Activated T-cell treated with anti-CD3 and anti-CD28 coated beads for 48 hours (primary cell): ENCODE data around the gene FASLG.

Experiments used
- DNase-seq: peaks from one replicate; pipeline ENCODE4 v3.0.0-alpha.2; 2020; ENCODE audit warnings: low read depth

Gene FASLG

DNA sequence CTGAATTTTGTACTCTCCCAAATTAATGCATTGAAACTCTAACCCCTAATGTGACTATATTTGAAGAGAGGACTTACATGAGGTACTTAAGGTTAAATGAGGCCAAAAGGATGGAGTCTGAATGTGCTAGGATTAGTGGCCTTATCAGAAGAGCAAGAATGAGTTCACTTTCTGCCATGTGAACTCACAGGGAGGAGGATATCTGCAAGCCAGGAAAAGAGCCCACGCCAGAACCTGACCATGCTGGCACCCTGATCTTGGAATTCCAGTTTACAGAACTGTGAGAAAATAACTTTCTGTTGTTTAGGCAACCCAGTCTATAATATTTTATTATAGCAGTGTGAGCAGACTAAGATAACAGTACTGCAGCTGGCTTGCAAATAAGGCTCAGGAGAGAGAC is 12.2 kb upstream of the FASLG start:
- DNase-seq: no peak

DNA sequence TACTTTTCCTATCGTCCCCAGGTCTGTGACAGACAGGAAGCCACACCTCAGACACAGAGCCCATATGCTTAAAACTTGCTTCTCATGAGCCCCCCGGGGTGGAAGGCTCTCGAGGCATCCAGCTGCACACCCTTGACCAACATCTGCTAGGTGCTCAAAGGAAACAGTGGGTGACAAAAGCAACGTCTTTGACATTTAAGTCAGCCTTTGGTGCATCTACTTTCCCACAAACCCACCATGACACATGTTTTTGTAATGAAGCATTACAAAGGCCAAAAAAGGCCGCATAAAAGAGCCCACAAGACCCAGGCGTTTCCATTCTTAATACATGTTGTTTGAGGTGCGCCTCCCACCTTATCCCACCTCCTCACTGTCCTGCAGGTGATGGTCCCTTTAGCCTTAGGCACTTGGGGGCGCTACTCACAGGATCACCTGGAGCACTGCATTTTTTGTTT is 11.8 kb upstream of the FASLG start:
- DNase-seq: no peak

DNA sequence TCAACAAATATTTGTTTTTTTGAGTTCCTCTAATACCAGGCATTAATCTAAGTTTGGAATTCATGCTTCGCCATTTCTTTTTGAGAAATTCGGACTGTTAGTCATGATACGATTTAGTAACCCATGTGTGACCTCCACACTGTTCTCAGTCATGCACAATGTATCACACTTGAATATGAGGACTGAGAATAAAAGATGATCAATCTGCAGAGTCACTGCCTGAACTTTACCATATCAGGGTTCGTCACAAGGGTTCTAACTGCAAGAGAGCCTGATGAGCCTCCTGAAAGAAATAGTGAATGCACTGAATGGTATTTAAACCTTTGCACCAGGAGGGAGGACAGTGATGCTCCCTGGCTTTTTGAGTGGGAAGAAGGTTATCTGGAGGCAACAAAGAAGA is 10.9 kb upstream of the FASLG start:
- no peak for DNase-seq

DNA sequence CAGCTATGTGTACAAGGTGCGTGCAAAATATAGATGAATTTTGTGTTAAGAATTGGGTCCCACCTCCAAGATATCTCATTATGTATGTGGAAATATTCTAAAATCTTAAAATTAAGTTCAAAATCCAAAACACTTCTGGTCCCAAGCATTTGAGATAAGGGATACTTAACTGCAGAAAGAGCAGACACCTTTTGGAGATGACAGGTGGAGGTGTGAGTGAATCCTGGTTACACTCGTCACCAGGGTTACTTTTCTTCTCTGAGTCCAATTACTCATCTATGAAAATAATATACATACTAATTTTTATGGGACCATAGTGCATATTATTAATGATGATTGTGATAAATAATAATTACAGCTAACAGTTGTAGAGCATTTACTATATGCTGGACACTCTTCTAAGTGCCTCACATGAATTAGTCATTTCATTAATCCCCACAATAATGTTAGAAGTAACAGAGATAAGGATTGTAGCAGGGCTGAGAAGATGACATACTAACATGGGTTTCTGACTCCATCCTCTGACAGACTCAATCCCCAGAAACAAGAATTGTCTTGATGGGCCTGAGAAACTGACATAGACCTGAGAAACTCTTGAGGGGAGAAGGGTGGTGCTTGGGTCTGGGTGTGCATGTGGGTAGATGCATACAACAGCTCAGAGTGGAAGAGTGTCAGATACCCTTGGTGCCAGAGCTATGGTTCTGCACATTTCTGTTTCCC is 8.3 kb upstream of the FASLG start:
- DNase-seq: no peak

DNA sequence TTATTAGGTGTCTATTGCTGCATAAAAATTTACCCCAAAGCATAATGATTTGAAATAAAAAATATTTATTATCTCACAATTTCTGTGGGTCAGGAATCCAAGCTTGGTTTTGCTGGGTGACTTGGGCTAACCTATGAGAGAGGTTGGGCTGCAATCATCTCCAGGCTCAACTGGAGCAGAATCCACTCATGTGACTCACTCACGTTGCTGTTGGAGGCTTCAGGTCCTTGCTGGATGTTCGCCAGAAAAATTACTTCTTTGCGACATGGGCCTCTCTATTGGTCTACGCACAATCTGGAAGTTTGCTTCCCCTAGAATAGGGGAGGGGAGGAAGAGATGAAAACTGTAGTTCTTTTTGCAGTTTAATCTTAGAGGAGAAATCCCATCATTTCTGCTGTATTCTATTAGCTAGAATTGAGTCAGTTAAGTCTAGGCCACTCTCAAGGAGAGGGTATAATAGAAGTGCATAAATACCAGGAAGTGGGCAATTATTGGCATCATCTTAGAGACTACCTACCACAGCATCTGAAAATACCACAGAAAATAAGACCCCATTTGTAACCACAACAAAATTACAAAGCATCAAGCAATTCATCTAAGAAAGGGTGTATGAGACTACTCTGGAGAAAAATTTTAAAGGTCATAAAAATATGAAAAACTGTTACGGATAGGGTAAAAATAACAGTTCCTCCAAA is 5.7 kb upstream of the FASLG start:
- no peak for DNase-seq

DNA sequence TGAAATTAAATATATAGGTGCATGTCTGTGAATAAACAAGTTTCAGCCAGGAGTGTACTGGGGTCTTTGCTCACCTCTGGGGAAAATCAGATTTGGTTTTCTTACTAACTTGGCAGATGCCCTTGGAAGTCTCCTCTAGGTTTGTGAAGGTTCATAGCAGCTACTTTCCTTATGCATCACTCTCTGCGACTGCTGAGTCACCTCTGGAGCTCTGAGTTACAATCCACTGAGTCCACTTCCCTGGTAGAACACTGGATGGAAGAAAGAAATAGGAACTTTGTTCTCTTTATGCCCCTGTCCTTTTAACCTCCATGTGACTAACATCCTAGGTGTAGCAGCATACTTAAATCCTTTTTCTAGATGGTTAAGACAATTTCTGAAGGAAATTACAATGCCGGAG is 4.4 kb upstream of the FASLG start:
- no peak for DNase-seq

DNA sequence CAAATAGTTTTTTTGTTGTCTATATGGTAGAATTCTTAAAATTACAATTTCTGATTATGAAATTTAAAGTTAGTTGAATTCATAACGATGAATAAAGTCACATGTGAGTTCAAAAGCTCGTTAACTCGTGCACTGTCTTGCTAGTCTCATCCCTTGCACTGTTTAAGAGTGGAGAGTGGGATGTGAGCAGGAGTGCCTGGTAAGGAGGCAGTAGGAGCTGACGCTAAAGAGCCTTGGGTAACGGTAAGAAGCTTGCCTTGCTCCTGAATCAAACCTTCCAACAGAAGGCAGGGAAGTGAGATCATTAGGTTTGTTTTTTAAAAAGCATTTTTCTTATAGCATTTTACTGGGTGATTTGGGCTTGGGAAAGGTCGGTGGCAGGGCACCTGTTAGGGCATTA is 2.3 kb upstream of the FASLG start:
- DNase-seq: no peak

DNA sequence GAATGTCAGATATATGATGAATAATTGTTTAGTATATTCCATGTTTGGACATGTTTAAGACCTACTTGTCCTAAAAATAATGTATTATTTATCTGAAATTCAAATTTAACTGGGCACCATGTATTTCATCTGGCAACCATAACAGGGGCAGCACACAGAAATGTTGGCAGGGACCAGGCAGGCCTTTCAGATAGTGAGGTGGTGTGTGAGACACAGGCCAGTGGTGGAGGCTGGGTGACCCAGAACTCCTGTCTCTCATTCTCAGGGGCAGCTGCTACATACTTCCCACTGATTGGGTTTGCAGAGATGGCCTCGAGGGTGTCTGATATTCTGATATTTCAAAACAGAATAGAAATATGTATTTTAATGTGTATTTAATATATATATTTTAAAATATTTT is 1.3 kb upstream of the FASLG start:
- no peak for DNase-seq

DNA sequence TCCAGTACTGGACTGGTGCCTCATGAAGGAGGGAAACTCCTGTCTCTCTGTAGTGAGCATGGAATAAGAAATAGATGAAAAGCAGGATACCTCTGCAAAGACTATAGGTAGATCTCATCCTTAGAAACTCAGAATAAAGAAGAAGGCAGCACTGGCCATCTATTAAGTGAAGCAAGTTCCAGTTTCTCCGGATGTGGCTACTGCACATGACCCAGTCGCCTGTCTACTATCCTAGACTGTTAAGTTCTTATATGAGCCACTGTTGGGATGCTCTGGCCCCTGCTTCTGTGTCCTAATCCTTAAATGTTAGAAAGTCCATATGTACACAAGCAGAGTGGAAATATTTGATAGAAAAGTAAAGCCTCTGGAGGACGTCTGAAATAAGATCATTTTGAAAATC is 2.2 kb downstream of the FASLG start:
- DNase-seq: no peak

DNA sequence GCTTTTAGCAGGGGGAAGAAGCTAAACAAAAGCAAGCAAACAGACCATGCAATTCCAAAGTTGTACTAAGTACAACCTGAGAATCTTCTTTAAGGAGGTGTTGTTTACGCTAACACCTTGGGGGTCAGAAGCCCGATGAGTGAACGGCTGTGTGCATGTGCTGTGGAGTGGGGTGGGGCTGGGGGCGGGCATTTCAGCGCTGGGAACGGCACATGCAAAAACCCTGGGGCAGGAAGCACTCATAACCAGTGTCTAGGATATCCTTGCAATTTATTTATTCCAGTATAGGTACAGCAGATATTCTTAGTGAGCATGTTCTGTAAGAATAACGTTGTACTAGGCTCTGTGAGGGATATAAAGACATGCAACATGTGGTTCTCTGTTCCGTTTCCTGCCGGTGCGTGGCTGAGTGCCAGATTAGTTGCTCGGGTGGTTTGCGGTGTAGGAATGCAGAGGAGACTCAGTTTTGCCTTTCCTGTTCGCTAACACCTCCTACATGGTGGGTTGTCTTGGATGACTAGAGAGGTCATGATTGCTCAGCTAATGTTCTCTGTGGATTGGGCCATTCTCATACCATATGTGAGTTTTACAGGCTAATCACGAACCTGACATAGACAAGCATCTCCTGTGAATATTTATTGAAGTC is 3.7 kb downstream of the FASLG start:
- peak; percentile 85 for DNase-seq

DNA sequence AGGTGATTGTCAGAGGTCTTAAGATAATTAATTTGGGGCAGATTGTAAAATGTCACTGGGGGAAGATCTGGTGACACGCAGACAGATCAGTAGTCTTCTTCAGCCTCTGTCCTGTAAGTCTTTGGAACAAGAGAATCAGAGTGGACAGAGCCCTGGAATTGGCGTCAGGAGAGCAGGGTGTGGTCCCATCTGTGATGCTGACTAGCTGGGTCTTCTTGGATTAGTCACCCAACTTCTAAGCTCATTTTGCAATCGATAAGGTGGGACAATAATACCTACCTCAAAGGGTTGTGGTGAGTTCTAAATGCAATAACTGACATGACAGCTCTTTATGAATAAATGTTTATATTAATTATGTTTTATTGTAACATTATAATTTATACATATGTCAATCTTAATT is 4.8 kb downstream of the FASLG start:
- DNase-seq: no peak

DNA sequence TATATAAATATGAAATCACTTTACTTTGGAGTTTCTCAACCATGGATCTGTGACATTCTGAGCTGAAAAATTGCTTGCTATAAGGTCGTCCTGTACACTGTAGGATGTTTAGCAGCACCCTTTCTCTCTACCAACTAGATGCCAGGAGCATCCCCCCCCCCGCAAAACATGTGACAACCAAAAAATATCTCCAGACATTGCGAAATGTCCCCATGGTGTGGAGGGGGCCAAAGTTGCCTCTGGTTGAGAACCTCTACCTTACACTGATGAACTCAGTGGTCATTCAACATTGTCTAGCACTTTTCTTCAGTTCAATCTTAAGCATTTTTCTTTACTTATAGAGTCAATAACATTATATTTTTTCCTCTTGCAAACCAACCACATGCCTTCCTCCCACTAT is 9.2 kb downstream of the FASLG start:
- DNase-seq: no peak

DNA sequence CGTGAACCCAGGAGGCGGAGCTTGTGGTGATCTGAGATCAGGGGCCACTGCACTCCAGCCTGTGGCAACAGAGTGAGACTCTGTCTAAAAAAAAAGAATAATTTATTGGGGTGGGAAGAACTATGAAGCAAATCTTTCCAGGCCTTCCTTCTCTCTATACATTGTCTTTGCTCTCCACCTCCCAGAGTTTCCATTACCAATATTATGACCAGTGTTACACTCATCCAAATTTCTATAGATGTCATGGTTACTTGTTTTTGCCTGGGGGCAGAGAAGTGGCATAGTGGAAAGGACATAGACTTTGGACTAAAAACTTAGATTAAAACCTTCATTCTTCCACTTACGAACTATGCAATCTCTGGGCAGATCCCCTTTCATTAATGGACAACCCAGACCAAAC is 10.1 kb downstream of the FASLG start:
- no peak for DNase-seq

DNA sequence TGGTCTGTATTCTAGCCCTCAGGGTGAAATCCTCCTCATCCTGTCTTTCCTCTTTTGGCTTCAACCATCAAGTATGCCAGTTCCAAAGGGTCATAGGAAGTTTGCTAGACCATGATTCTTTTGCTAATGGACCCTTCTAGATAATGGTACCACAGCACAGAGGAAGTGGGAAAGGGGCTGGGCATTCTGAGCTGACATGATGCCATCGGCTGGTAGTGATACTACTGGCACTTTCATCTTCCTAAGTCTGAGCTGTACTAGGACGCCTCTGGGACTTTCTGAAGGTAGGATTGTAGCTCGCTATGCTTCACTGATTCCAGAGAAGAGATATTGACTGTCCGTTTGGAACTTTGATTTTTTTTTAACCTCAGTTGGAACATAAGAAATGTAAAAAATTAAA is 11.4 kb downstream of the FASLG start:
- peak; percentile 39 for DNase-seq

DNA sequence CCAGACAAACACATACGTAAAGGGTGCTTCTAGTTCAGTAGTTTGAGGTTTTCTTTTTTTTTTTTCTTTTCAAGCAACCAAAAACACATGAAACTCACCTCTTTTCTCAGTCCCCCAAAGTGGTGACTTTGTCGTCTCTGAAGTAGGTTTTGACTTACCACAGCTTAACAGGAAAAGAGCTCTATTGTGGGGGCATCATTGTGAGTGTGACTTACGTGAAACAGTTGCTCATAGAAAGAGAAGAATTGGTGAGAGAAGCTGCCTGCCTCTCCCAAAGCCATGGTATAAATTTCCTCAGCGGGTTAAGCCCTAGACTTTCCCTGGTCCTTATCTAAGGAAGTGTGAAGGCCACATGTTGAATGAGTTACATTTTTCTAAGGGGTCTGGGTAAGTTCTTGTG is 11.9 kb downstream of the FASLG start:
- DNase-seq: no peak

DNA sequence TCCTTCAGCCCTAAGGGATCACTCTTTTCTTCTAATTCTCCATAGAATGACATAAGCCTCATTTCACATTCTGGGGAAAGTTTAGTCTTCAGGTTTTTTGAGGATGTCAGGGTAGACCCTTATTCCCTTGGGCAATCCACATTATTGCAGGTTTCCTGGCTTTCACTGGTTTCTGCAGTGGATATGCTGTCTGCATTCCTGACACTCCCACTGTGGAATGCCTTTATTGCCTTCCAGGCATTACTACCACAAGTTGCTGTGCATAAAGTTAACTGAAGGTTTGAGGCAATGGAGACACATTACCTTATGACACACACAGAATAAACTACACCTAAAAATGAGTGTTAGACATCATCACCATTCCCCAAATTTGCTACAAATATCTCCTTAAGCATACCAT is 12.7 kb downstream of the FASLG start:
- DNase-seq: no peak

DNA sequence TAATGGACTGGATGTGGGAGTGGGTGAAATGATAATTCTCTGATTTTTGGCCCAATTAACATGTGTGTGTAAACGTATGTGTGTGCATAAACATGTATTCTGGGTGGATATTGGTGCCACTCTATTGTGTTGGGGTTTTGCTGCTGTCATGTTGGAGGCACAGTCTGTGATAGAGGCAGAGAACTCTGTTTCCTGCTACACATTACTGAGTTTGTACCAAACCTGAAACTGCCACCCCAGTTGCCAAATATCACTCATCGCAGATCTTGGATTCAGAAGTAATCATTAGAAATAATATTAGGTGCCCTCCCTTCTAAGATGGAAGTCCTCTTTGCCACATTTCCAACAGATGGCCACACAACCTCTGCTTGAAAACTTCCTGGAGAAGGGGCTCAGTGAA is 13.8 kb downstream of the FASLG start:
- no peak for DNase-seq

DNA sequence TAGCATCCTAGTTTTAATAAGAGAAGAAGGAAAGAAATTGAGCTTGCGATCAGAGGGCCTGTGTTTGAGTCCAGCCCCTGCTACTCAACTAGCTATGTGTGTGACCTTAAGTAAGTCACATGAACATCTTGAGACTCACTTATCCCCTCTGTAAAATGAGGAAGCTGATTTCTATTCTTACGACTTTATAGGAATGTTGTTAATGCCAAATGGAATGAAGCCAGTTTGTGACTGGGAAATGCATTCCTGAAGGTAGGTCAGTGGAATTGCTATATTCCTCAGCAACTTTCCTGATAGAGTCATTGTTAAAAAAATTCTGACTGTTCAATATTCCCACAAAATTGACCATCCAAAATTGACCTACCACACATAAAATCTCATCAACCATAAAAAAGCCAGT is 14.9 kb downstream of the FASLG start:
- no peak for DNase-seq

DNA sequence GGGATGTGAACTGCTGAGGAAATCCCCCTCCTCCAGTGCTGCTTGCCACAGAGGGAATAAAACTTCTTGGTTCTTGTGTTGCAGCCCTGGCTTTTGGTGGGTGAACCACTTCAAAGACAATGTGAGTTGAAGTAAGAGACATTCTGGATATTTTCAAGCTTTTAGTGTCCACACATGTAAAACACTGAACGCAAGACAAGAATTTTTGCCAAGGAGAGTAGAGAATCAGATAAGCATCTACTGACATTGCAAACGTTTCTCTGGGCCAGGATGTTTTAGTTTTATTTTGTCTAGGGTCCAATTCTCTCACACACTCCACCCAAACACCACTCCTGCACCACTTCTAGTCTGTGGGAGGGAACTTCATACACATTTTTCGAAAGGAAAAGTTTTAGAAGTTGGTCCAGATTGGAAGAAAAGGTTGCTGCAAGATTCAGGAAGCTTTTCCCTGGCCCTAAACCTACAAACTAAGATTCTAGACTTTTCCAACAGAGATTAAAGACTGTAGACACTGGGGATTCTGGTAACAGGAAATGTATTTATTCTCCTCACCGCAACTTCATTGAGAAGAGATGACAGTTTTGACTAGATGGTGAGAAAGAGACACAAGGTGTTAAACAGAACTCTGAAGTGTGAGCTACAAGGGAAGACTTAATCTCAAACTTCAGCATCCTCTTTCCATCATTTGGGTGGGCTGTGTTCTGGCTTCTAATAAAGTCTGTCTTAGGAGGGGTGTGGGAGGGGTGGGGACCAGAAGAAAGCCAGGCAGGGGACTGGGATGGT is 16.1 kb downstream of the FASLG start:
- DNase-seq: no peak

DNA sequence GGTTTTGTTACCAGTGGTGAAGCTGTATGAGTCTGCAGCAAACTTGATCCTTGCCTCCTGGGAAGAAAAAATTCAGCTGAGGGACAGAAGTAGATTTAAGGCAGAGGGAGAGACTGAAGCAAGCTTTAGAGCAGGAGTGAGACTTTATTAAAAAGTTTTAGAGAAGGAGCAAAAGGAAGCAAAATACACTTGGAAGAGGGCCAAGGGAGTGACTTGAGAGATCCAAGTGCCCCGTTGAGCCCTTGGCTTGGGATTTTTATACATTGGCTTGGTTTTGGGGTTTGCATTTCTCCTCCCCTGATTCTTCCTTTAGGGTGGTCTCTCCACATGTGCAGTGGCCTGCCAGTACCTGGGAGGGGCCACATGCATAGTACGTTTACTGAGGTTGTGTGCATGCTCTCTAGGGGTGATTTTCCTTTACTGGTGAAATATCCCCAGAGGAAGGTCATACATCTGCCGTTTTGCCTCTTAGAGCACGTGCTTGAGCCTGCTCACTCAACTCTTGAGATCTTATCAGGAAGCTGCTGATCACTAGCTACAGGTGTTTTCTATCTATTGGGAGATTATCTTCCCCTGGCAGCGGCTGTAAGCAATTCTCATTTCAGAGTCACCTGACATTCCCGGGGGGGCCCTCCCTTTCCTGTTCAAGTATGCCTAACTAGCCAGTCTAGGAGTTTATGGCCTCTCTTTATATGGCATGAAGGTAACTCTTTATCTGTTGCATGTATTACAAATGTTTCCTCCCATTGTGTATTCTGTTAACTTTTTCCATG is 20.3 kb downstream of the FASLG start:
- no peak for DNase-seq

DNA sequence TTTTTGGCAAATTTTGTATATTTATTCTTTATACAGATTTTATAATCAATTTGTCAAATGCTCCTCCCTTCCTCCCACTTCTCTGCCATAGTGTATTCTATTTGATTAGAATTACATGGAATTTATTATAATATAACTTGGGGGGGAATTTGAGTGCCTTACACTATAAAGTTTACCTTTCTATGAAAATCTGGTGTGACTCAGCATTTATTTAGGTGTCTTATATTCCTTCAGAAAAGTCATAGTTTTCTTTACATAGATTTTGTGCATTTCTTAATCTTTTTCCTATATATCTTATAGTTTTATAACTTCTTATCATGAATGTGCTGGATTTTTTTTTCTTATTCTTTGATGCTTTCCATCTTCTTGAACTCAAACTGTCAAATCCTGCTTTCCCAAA is 21.3 kb downstream of the FASLG start:
- DNase-seq: no peak

DNA sequence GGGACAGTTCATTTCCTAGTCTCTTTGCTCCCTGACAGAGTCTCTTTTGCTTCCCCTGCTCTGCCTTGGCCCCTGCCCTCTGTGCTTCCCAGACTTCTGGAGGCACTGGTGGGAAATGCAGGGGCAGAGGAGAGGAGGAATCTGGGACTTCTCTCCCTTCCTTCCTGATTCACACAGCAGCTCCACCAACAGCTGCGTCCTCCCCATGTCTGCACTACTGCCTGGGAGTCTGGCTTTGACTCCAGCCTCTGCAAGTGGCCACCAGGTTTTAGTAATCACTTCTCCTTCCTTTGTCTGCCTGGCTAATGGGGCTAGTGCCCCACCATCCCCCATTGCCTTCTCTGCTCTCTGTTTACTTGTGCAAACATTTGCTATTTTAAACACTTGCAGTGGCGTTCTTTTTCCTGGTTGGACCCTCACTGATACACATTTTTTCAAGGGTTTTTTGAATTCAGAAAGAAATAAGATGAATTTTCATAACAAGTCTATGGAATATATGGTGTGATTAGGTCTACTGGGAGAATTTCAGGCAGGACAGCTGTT is 21.9 kb downstream of the FASLG start:
- no peak for DNase-seq
